Skin epidermis (tissue), 12 donors: ENCODE results near the gene GTPBP2.
"Not testable (repeated sequence)": the region's sequence is repeated elsewhere in the genome, so short reads cannot be mapped to it uniquely, and the experiment has no call there.

Experiments used
- H3K27ac ChIP-seq, 21 experiments: fragments of 200-600 bp; sonication (generic) in 11 of 21; one replicate each; pipeline ENCODE4 v1.5.0; 2020; ENCODE audit warnings: mild to moderate bottlenecking in 3 of 21, inconsistent platforms in 2 of 21, moderate library complexity in 2 of 21
- H3K4me3 ChIP-seq, 7 experiments: fragments of 200-600 bp; sonication (generic) in 2 of 7; one replicate each; pipeline ENCODE4 v1.5.0; 2020; ENCODE audit warnings: inconsistent platforms in 2 of 7, mild to moderate bottlenecking in 2 of 7, moderate library complexity in 1 of 7

Gene GTPBP2

GRCh38 chr6:43666196-43666920 lies 37.3 kb upstream of the GTPBP2 start:
- Histone ChIP-seq H3K27ac (no peak overlapping the region), H3K4me3 (no peak overlapping the region)

DNA sequence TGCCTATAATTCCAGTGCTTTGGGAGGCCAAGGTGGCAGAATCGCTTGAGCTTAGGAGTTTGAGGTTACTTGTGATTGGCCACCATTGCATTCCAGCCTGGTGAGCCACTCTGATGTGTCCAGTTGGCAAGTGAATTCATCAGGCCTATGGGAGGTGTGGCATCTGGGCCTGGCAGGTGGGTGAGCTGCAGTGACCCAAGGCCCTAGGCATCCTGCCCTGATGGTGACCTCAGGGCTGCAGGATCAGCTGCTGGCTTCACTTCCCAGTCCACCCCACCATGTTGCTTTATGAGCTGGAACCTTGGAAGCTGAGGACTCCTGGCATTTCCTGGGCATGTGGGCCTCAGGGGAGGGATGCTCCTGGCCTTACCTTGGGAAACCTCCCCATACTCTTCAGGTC lies 36.3 kb upstream of the GTPBP2 start:
- Histone ChIP-seq H3K4me3 (no peak overlapping the region), H3K27ac (no peak overlapping the region)

- H3K27ac ChIP-seq, H3K4me3 ChIP-seq: not testable (repeated sequence)
Measured at GRCh38 chr6:43662948-43663347, 33.9 kb upstream of the GTPBP2 start.

GRCh38 chr6:43658161-43658560 lies 29.1 kb upstream of the GTPBP2 start:
- H3K27ac ChIP-seq = no peak overlapping the region
- H3K4me3 ChIP-seq = no peak overlapping the region

GRCh38 chr6:43657221-43657802 lies 28.2 kb upstream of the GTPBP2 start:
- Histone ChIP-seq H3K27ac (no peak overlapping the region), H3K4me3 (no peak overlapping the region)

DNA sequence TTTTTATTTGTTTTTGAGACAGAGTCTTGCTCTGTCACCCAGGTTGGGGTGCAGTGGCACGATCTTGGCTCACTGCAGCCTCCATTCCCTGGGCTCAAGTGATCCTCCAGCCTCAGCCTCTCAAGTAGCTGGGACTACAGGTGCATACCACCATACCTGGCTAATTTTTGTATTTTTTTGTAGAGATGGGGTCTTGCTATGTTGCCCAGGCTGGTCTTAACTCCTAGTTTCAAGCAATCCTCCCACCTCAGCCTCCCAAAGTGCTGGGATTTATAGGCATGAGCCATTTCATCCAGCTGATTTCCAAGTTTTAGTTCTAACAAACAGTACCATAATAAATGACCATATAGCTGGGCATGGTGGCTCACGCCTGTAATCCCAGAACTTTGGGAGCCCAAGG lies 23.8 kb upstream of the GTPBP2 start:
- H3K27ac ChIP-seq, H3K4me3 ChIP-seq: not testable (repeated sequence)

GRCh38 chr6:43648248-43648647 lies 19.2 kb upstream of the GTPBP2 start:
- H3K27ac ChIP-seq = no peak overlapping the region
- no peak overlapping the region for H3K4me3 ChIP-seq

GRCh38 chr6:43647613-43648012 lies 18.5 kb upstream of the GTPBP2 start:
- no peak overlapping the region for H3K4me3 ChIP-seq
- no peak overlapping the region for H3K27ac ChIP-seq

GRCh38 chr6:43645613-43645964 lies 16.5 kb upstream of the GTPBP2 start:
- Histone ChIP-seq H3K27ac (peak overlapping the region in 2 of 21 experiments; percentile 16 to 18), H3K4me3 (peak overlapping the region; percentile 10 to 38 (median 28))

GRCh38 chr6:43644940-43645612 lies 16.0 kb upstream of the GTPBP2 start, which contains the start of gene RSPH9:
TSS of gene RSPH9 (plus strand) at chr6:43645036. CDS start at chr6:43645099, 63 bp downstream.
- peak within 1 kb of the TSS in 2 of 21 experiments; percentile 16 to 18 for H3K27ac ChIP-seq
- peak within 1 kb of the TSS; percentile 10 to 38 (median 28) for H3K4me3 ChIP-seq

DNA sequence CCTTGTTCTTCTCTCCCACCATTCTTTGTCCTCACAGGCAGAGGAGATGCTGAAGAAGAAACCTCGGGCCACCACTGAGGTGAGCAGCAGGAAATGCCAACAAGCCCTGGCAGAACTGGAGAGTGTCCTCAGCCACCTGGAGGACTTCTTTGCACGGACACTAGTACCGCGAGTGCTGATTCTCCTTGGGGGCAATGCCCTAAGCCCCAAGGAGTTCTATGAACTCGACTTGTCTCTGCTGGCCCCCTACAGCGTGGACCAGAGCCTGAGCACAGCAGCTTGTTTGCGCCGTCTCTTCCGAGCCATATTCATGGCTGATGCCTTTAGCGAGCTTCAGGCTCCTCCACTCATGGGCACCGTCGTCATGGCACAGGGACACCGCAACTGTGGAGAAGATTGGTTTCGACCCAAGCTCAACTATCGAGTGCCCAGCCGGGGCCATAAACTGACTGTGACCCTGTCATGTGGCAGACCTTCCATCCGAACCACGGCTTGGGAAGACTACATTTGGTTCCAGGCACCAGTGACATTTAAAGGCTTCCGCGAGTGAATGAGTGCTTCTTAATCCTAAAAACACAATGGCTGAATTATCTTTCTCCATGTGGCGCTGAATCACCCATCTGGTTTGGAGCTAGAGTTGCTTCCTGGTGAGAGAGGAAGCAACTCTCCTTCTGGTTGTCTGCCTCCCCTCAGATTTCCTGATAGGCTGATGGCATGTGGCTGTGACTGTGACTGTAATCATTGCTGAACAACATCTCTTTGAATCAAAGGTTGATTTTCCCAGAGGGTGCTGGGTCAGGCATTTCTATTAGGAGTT lies 11.1 kb upstream of the GTPBP2 start:
- Histone ChIP-seq H3K27ac (peak overlapping the region in 1 of 21 experiments; percentile 51), H3K4me3 (no peak overlapping the region)

GRCh38 chr6:43636308-43636659 lies 7.2 kb upstream of the GTPBP2 start:
- peak overlapping the region in 19 of 21 experiments; percentile 75 to 93 (median 86) for H3K27ac ChIP-seq
- H3K4me3 ChIP-seq = peak overlapping the region; percentile 56 to 93 (median 64)

GRCh38 chr6:43635387-43636307 lies 6.6 kb upstream of the GTPBP2 start, which contains the start of gene MAD2L1BP:
TSS of gene MAD2L1BP (plus strand) at chr6:43635840. CDS start at chr6:43635876, 36 bp downstream.
- Histone ChIP-seq H3K27ac (peak within 1 kb of the TSS in 20 of 21 experiments; percentile 46 to 93 (median 86)), H3K4me3 (peak within 1 kb of the TSS; percentile 56 to 93 (median 64))

DNA sequence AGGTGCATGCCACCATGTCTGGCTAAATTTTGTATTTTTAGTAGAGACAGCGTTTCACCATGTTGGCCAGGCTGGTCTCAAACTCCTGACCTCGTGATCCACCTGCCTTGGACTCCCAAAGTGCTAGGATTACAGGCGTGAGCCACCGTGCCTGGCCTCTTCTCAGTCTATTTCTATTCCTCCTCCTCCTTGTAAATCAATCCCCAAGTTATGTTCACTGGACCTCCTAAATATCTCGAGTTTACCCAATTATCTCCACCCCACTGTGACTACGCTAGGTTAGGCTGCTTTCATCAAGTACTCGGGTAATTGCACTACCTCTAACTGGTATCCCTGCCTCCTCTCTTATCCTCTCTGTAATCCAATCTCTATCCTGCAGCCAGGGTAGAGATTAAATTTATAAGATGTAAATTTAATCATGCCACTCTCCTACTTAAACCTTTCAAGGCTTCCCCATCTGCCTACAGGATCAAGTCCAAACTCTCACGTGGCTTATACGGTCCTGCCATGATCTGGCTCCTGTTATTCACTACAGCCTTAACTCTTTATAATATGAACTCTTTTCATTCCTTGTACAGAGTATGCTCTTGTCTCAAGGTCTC lies 5.7 kb upstream of the GTPBP2 start:
- peak overlapping the region in 1 of 7 experiments; percentile 93 for H3K4me3 ChIP-seq
- H3K27ac ChIP-seq = peak overlapping the region in 13 of 21 experiments; percentile 46 to 93 (median 88)

- not testable (repeated sequence) for H3K27ac ChIP-seq, H3K4me3 ChIP-seq
Measured at GRCh38 chr6:43633002-43633401, 3.9 kb upstream of the GTPBP2 start.

- peak overlapping the region in 2 of 21 experiments; percentile 98 to 99 for H3K27ac ChIP-seq
Measured at GRCh38 chr6:43630980-43631619, 2.0 kb upstream of the GTPBP2 start.

GRCh38 chr6:43629505-43630300 lies 639 bp upstream of the GTPBP2 start:
- H3K27ac ChIP-seq = peak overlapping the region; percentile 40 to 99 (median 97)
- peak overlapping the region; percentile 76 to 98 (median 92) for H3K4me3 ChIP-seq

More at GRCh38 chr6:43630980-43631619, 2.0 kb upstream of the GTPBP2 start:
- H3K4me3 ChIP-seq = no peak overlapping the region
